OCI-LY3 (cell line): ENCODE measurements around the gene TULP4.

Source experiments
- H2AFZ ChIP-seq: fragments of 200-600, 300-600 bp; shearing (Covaris generic); 2 replicates; pipeline ENCODE4 v1.6.0; 2014; ENCODE audit warnings: antibody characterized with exemption, low read depth, low read length
- H3K27ac ChIP-seq: fragments of 200-600, 300-600 bp; sonication (generic); 2 replicates; pipeline ENCODE4 v1.5.1; 2014; ENCODE audit warnings: mild to moderate bottlenecking, low read length, moderate library complexity, mixed read lengths
- H3K27me3 ChIP-seq: fragments of 200-600, 300-600 bp; sonication (generic); 2 replicates; pipeline ENCODE4 v1.6.1; 2014; ENCODE audit warnings: low read depth, low read length, mixed read lengths
- H3K36me3 ChIP-seq: fragments of 200-600, 300-600 bp; sonication (generic); replicated peaks from 2 replicates; pipeline ENCODE3; 2014; ENCODE audit warnings: low read depth, low read length, mixed read lengths
- H3K4me1 ChIP-seq: fragments of 300-600, 200-600 bp; sonication (generic); 2 replicates; pipeline ENCODE4 v1.6.1; 2014; ENCODE audit warnings: low read length, mixed read lengths
- H3K4me2 ChIP-seq: fragments of 200-600, 300-600 bp; sonication (generic); 2 replicates; pipeline ENCODE4 v1.6.1; 2014; ENCODE audit warnings: low read length, mixed read lengths
- H3K4me3 ChIP-seq: fragments of 300-600, 200-600 bp; sonication (generic); 2 replicates; pipeline ENCODE4 v1.5.1; 2014; ENCODE audit warnings: antibody characterized with exemption, mild to moderate bottlenecking, low read length, moderate library complexity
- H3K79me2 ChIP-seq: fragments of 300-600, 200-600 bp; shearing (Covaris generic); 2 replicates; pipeline ENCODE4 v1.6.1; 2014; ENCODE audit warnings: mild to moderate bottlenecking, low read length, mixed read lengths
- H3K9ac ChIP-seq: fragments of 300-600, 200-600 bp; shearing (Covaris generic); 2 replicates; pipeline ENCODE4 v1.6.0; 2014; ENCODE audit warnings: mild to moderate bottlenecking, low read length, moderate library complexity
- H3K9me3 ChIP-seq: fragments of 200-600, 300-600 bp; shearing (Covaris generic); 2 replicates; pipeline ENCODE4 v1.6.1; 2014; ENCODE audit warnings: low read length, mixed read lengths; ENCODE audit not compliant: insufficient read depth
- H4K20me1 ChIP-seq: fragments of 200-600, 300-600 bp; sonication (generic); 2 replicates; pipeline ENCODE4 v1.6.1; 2016; ENCODE audit warnings: low read length, mixed read lengths; ENCODE audit not compliant: insufficient read depth
- EZH2phosphoT487 ChIP-seq: fragments of 200-600 bp; shearing (Covaris generic); IDR thresholded peaks from 2 replicates; pipeline ENCODE4 v1.6.1; 2018; ENCODE audit warnings: antibody characterized with exemption, mixed run types, low read depth
- TF ChIP-seq, protein P1 (sequence below): fragments of 200-600, 300-600 bp; sonication (generic); IDR thresholded peaks from 2 replicates; pipeline ENCODE4 v1.5.1; 2014; ENCODE audit warnings: antibody characterized with exemption, low read length, low read depth

The TULP4 gene

GRCh38 chr6:158498362-158498761 is 186.1 kb downstream of the TULP4 start:
- TF ChIP-seq, protein P1, sequence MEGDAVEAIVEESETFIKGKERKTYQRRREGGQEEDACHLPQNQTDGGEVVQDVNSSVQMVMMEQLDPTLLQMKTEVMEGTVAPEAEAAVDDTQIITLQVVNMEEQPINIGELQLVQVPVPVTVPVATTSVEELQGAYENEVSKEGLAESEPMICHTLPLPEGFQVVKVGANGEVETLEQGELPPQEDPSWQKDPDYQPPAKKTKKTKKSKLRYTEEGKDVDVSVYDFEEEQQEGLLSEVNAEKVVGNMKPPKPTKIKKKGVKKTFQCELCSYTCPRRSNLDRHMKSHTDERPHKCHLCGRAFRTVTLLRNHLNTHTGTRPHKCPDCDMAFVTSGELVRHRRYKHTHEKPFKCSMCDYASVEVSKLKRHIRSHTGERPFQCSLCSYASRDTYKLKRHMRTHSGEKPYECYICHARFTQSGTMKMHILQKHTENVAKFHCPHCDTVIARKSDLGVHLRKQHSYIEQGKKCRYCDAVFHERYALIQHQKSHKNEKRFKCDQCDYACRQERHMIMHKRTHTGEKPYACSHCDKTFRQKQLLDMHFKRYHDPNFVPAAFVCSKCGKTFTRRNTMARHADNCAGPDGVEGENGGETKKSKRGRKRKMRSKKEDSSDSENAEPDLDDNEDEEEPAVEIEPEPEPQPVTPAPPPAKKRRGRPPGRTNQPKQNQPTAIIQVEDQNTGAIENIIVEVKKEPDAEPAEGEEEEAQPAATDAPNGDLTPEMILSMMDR, result no peak
- TF ChIP-seq EZH2phosphoT487, result no peak
- no peak overlapping the region for H3K9ac ChIP-seq
- no peaks in the 10 kb centered on the region for H4K20me1 ChIP-seq
- no peak overlapping the region for H3K4me3 ChIP-seq
- H3K4me2 ChIP-seq, result no peak overlapping the region
- H3K79me2 ChIP-seq, result no peaks in the 10 kb centered on the region
- H2AFZ ChIP-seq, result no peak overlapping the region
- H3K27ac ChIP-seq, result no peak overlapping the region
- no peaks in the 10 kb centered on the region for H3K4me1 ChIP-seq
- H3K9me3 ChIP-seq, result no peaks in the 10 kb centered on the region
- no peaks in the 10 kb centered on the region for H3K27me3 ChIP-seq
- H3K36me3 ChIP-seq, result no peaks in the 10 kb centered on the region

DNA sequence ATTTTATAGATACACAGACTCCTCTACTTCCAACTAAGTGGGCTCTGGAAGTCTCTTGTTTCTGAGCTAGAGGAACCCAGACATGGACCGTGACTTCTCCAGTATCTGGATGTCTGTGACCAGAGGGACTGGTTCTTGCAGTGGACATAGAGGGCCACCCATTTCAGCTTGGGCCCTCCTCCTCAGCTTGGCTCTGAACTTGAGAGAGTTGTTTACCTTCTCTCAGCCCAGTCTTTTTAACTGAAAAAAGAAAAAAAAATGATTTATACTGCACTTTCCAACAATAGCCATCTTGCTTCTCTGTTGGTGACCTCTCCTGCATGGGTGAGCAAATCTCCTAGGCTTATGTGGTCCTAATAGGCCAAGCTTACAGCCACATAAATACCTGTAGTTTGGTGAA is 187.3 kb downstream of the TULP4 start:
- no peak for TF ChIP-seq EZH2phosphoT487
- TF ChIP-seq, protein P1, result no peak

DNA sequence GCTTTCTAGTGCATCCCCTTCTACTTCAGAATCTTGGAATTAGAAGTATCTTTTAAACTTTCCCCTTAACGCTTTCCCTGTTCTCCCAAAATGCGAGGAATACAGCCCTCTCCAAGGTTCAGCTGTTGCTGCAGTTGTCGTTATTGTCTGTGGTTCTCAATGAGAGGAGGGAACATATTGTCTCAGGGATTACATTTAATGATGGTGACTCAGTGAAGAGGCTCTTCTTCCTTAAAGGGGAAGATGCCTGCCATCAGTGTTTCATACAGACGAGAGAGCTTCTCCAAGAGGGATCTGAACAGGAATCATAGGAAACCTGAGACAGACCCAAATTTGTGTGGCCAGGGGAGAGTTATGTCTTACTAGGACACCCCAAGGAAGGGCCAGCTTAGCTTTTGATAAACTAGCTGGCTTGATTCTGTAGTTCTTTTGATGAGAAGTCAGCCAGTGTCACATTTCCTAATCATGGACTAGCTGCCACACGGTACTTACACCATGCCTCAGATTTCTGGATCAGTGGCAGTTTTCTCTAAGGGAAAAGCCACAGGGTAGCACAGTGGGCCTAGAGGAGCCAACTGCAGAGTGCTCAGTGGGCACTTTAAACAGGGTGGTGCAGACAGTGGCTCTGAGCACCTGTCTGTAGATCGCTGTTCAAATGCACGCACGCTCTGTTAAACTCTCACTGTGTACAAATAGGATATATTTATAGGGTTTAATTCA is 187.9 kb downstream of the TULP4 start:
- no peak overlapping the region for H3K4me3 ChIP-seq
- no peaks in the 10 kb centered on the region for H3K79me2 ChIP-seq
- no peak for TF ChIP-seq EZH2phosphoT487
- TF ChIP-seq, protein P1, result no peak
- H3K27me3 ChIP-seq, result no peaks in the 10 kb centered on the region
- no peak overlapping the region for H2AFZ ChIP-seq
- H3K27ac ChIP-seq, result no peak overlapping the region
- no peak overlapping the region for H3K9ac ChIP-seq
- H3K4me2 ChIP-seq, result no peak overlapping the region
- no peaks in the 10 kb centered on the region for H4K20me1 ChIP-seq
- H3K4me1 ChIP-seq, result peaks cover 5% of the 10 kb centered on the region; the same call in 1 of the 2 replicates
- H3K9me3 ChIP-seq, result no peaks in the 10 kb centered on the region
- no peaks in the 10 kb centered on the region for H3K36me3 ChIP-seq

More for the DNA sequence above, 187.3 kb downstream of the TULP4 start:
- H3K4me2 ChIP-seq, result no peak overlapping the region
- H3K36me3 ChIP-seq, result no peaks in the 10 kb centered on the region
- no peaks in the 10 kb centered on the region for H4K20me1 ChIP-seq
- no peak overlapping the region for H2AFZ ChIP-seq
- no peaks in the 10 kb centered on the region for H3K79me2 ChIP-seq
- H3K27me3 ChIP-seq, result no peaks in the 10 kb centered on the region
- H3K4me1 ChIP-seq, result peaks cover under 1% of the 10 kb centered on the region; the same call in 1 of the 2 replicates
- no peak overlapping the region for H3K9ac ChIP-seq
- H3K4me3 ChIP-seq, result no peak overlapping the region
- H3K9me3 ChIP-seq, result no peaks in the 10 kb centered on the region
- no peak overlapping the region for H3K27ac ChIP-seq

DNA sequence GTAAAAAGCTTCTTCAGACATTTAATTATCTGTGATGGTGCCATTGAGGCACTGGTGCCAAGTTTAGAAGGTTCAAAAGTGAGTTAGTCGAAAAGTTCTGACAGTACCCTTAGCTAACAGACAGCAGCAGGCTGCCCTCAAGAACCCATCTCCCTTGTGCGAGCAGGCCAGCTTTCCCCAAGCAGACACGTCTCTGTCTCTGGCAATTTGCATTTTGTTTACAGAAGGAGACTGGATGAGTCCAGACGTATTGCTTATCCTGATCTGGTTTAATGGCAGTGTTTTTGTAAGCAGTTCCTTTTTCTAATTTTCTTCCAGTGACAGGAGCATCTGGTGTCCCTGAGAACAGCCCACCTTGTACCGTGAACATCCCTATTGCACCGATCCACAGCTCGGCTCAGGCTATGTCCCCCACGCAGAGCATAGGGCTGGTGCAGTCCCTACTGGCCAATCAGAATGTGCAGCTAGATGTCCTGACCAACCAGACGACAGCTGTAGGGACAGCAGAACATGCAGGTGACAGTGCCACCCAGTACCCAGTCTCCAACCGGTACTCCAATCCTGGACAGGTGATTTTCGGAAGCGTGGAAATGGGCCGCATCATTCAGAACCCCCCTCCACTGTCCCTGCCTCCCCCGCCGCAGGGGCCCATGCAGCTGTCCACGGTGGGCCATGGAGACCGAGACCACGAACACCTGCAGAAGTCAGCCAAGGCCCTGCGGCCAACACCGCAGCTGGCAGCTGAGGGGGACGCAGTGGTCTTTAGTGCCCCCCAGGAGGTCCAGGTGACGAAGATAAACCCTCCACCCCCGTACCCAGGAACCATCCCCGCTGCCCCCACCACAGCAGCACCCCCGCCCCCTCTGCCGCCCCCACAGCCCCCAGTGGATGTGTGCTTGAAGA is 189.3 kb downstream of the TULP4 start:
- Histone ChIP-seq H3K4me1 (peaks cover 5% of the 10 kb centered on the region; the same call in 1 of the 2 replicates), H4K20me1 (no peaks in the 10 kb centered on the region), H3K27ac (no peak overlapping the region), H3K4me3 (no peak overlapping the region), H3K9ac (no peak overlapping the region), H3K4me2 (no peak overlapping the region), H2AFZ (no peak overlapping the region), H3K36me3 (no peaks in the 10 kb centered on the region), H3K9me3 (no peaks in the 10 kb centered on the region), H3K79me2 (no peaks in the 10 kb centered on the region), H3K27me3 (no peaks in the 10 kb centered on the region)
- TF ChIP-seq, protein P1, result no peak
- TF ChIP-seq EZH2phosphoT487, result no peak
